ENCODE measurements around the gene PLCH1.

Gene PLCH1

DNA sequence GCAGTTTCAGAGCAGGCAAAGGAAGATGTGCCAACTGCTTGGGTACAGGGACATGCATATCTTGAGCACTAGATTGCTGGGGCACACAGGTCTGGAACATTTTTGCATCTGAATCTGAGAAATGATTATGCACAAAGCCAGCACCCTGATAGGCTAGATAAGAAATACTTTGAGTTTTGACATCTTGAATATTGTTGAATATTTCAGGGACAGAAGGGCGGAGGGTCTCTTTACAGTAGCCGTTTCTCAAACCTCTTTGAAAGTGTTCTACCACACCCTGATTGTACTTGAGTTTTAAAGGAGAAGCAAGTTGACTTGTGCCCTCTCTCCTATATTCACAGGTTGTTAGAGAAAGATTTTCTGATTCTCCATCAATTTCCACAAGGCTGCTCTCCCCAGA is 263.3 kb downstream of the PLCH1 start:
- DNase-seq (ENCODE audit: low read depth, low spot score), result no peak

DNA sequence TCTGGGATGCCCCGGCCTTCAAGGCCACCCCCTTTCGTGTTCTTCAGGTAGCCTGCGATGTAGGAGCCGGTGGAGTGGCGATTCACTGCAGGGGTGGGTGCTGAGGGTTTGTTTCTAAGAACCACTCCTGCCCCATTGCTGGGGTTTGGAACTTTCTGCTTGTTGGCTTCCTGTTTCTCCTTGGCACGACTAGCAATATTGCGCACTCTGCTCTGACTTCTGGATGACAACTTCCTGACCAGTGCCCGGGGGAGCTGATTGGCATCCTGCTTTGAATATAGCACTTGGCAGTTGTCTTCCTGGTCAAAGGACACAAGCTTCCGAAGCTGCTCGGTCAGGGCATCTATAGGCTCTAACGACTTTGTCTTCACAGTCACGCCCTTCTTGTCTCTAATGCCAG is 263.8 kb downstream of the PLCH1 start:
- no peak for DNase-seq (ENCODE audit: low read depth, low spot score)

DNA sequence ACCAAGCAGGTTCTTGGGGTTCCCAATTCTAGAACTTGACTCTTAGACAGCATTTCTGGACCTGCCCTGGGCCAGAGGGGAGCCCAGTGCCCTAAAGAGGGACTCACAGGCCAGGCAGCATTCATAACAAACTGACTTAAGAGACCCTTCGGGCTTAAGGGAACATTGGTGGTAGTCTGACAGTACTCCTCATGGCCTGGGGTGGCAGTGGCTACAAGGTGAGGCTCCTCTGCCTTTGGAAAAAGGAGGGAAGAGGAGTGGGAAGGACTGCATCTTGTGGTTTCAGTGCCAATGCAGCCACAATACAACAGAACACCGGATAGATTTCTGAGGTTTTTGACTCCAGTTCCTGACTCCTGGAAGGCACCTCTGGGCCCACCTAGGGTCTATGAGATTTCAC is 279.2 kb downstream of the PLCH1 start:
- no peak for DNase-seq (ENCODE audit: low read depth, low spot score)

DNA sequence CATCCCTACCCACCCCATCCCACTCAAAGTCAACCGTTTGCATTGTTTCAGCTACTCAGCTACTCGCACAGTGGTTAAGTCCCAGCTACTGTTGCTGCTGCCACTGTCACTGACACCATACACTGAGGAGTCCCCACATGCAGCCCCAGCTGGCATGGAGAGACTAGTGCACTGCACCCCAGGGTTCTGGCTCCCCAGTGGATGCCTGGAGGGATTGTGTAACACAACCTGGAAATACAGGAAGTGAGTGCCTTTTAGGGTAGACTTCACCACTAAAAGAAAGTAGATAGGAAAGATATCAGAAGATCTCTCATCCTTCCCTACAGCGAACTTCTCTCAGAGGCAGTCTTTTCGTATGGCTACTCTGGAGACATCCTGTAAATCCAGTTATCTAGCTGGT is 282.2 kb downstream of the PLCH1 start:
- no peak for DNase-seq (ENCODE audit: low read depth, low spot score)

DNA sequence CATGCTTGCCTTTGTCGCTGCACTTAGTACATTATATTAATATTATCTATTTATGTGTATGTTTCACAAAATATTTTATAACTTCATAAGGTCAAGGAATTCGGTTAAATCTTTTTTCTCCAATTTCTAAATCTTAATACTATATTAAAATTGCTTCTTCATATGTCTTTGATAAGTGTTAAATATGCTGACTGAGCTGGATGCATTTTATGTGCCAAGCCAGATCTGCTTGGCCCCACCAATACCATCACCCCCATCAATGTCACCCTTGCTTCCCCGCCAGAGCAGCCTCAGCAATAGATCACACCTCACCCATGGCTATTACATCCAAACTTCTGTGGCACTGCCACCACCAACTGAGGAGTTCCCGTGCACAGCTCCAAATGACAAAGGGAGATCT is 287.3 kb downstream of the PLCH1 start:
- DNase-seq (ENCODE audit: low read depth, low spot score), result no peak

DNA sequence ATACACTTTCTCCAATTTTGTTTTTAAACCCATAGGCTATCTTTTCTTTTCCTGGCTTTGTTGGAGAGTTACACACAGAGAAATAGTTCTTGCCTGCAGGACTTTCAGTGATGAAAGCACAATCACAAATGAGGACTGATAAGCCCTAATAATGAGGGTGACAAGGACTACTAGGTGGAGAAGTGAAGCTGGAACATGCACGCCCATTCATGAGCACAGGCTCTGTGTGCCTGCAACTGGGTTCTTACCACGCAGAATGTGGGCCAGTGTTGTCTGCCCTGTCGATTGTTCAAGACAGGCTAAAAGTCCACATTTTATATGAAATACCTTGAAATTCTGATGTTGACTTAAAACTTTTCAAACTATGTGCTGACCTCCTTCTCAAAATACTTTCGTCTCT is 289.1 kb downstream of the PLCH1 start:
- no peak for DNase-seq (ENCODE audit: low read depth, low spot score)

DNA sequence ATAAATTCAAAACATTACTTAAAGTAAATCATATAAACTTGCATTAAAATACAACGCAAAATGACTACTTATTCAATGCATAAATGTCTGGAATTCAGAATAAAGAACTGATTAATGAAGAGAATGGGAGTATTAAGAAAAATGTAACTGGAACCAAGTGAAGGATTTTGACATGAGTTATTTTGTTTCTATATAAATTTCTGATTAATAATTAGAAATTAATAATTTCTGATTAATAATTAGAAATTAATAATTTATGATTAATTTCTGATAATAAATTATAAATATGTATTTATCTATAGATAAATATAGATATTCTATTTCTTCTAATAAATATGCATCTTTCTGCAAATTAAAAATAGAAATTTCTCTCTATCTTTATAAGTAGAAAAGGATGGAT is 291.4 kb downstream of the PLCH1 start:
- DNase-seq (ENCODE audit: low read depth, low spot score), result no peak

DNA sequence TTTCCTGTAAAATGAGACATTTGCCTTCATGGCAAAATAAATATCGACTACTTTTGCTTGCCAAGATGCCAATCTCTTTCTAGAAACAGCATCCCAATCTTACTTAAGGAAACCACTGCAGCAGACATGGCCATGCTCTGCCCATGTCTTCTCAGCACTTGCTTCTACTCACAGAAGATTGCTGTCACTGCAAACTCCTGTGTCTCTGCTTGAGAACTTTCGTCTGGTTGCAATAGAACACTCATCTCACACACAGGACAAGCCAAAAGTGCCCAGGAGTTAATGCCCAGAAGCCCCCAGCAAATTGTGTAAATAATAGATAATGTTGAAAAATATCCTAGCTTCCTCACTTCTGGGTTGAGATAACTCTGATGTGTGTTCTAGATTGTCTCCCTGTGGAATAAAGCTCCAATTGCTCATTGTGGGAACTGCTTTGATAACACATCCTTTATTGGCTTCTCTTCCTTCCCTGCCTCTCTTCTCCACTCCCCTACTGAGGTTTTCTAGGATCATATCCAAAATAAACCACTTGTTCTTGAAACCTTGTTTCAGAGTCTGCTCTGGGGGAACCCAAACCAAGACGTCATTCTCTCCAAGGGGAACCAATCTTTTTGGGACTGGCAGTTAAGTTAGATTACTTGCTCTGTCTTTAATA is 295.1 kb downstream of the PLCH1 start:
- no peak for DNase-seq (ENCODE audit: low read depth, low spot score)

DNA sequence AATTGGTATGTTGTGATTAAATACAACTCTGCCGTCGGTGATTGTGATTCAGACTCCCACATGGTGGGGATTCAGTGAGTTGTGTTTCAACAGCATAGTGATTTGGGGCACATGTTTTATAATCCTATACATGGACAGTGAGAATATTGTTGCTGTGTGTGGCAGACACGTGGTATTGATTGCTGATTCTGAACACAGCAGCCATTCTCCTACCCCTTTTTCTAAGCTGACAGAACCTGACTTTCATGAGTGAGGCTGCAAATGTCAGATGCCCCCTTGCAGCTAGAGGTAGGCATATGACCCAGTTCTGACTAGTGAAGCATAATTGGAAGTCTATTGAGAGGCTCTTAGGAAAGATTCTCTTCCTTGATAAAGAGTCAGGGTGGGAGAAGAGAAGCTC is 296.3 kb downstream of the PLCH1 start:
- no peak for DNase-seq (ENCODE audit: low read depth, low spot score)

DNA sequence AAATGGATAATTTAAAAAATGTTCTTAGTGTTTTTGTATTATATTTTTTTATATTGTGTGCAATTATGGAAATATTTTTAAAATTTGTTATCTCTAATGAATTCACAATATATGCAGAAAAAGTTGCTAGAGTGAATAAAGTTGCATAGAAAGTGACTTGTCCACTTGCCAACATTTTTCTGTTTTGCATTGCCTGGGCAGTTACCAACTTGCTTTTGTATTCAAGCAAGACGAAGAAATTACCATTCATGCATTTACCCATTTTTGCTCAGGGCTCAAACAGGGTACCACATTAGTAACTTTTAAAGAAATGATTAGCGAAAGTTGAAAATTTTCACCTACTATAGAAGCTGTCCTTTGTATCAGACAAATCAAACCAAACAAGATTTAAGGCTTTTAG is 298.5 kb downstream of the PLCH1 start:
- DNase-seq (ENCODE audit: low read depth, low spot score), result no peak

DNA sequence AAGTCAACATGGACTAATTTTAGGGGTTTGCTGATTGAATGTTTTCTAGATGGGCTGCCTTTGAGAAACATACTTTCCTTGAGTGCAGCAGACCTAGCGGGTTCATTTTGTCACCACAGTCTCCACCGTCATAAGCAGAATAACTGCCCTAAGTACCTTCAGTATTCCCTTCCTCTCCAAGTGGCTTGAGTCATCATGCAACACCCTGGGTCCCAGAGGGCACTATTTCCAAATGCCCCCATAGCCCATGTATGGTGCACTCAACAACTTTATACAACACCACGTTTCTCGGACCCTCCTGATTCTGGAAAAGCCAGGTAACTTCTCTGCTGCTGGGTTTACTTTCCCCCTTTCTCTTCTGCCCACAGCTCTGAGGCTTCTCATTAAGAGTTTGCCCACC is 300.1 kb downstream of the PLCH1 start:
- DNase-seq (ENCODE audit: low read depth, low spot score), result no peak

DNA sequence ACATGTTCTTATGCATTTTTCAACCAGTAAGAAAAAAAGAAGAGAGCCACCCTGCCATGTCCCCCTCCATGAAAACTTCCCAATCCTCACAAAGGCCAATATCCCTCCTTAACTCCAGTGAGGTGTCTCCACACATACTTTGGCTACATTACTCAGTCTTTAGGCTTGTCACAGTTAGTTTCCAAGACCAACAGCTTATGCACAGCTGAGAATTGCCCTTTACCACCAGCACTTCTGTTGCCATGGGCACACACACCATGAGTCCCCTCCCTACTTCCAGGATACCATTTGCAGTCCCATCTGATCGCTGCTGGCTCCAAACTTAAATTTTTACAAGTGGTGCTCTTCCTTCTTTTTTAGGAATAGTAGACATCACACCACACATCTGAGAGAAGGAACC is 301.1 kb downstream of the PLCH1 start:
- no peak for DNase-seq (ENCODE audit: low read depth, low spot score)

DNA sequence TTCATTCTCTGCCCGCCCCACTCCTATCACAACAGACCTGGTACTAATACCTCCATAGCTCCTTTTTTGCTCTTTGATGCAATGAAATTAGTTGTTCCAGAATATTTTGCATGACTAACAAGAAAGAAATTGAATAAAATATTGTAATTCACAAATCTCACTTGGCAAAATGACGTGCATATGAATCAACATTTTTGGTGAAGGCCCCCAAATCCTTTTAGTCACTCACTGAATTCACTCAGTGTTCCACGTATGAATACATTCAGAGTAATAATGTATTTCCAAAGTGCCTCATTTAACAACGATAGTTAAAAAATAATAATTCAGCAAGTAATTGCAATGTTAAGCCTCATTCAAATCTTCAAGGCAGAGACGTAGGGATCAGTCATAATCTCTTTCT is 302.8 kb downstream of the PLCH1 start:
- no peak for DNase-seq (ENCODE audit: low read depth, low spot score)

DNA sequence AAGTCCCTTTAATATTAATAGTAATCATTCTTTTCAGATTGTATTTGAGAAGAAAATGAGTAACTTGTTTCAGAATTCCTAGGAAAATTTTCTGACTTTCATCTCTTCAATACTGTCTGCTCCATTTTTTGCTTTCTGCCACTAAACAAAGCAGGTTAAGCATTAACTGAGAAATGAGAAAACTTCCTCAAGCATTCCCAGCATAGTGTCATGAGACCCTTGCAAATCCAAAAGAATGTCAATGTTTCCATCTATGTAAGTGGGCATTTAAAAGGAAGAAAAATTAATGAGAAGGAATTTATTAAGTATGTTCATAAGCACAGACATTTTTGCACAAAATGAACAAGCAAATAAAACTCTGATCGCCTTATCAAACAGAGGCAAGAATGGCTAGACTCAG is 303.4 kb downstream of the PLCH1 start:
- DNase-seq (ENCODE audit: low read depth, low spot score), result no peak

DNA sequence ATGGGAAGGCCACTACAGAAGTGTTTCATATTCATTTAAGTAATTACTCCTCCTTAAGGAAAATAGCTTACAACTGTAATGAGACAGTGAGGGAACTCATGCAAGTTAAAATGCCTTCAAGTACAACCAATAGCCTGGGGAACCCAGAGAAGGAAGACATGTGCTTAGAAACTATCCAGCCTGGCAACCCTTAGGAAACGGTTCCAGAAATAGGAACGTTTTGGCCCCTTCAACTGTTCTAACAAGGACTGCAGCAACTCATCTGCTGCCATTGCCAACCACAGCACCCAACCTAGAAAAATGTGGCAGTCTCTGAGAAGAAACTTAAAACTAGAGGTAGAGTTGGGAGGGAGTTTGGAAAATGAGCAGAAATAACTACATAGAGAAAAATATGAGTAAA is 303.8 kb downstream of the PLCH1 start:
- no peak for DNase-seq (ENCODE audit: low read depth, low spot score)

DNA sequence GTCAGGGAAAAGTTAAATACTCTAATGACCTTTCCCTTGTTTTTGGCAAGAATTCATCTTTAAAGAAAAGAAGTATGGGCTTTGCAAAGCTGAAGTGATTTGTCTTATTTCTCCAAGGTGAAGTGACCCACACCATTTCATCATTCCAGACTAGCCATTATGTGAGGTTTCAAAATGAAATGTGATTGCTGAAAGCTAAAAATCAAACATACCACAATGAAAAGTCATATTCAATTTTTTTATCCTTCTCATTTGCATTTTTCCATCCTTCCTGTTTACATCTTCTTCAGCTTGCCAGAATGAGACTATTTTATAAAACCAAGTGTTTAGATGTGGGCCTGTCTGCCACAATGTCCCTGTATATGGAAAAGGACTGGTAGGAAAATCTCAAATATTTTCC is 309.1 kb downstream of the PLCH1 start:
- no peak for DNase-seq (ENCODE audit: low read depth, low spot score)

DNA sequence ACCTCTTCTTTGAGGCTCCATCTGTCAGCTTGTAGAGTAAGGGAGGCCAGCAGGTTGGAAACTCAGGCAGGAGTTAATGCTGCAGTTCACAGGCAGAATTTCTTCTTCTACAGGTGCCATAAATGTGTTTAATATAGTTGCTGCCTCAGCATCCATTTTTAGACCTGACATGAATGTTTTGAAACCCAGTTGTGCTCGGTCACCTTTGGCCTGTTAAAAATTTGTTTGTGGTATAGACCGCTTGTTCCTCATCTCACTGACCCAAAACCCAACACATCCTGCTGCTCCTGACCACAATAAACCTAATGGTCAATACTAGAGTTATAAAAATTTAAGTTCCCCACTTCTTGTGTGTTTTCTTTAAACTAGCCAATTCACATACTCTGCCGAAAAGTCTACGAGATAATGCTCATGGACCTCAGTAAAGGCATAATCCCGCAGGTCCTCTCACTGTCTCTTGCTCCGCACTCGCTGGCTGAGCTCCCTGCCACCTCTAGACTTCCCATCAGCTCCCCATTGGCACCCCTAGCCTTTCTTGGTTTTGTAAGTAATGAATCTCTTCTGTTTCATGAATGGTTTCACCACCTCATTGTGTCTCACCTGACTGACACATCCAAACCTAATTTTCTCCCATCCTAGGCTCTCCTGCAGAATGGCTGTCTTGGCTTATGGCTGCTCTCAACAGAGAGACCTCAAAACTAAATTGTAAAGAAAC is 312.9 kb downstream of the PLCH1 start:
- DNase-seq (ENCODE audit: low read depth, low spot score), result no peak

DNA sequence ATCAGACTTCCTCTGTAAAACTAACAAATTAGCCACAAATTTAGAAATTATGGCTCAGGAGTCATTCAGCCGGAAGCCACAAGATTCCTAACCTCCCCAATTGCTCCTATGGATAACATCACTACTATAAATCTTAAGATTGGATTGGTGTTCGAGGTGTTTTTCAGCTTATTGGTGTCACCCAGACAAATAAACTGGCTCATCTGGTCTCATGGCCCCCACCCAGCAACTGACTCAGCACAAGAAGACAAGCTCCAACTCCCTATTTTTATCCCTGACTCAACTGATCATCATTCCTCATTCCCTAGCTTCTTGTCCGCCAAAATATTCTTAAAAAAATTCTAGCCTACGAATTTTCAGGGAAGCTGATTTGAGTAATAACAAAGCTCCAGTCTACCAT is 316.3 kb downstream of the PLCH1 start:
- DNase-seq (ENCODE audit: low read depth, low spot score), result no peak

DNA sequence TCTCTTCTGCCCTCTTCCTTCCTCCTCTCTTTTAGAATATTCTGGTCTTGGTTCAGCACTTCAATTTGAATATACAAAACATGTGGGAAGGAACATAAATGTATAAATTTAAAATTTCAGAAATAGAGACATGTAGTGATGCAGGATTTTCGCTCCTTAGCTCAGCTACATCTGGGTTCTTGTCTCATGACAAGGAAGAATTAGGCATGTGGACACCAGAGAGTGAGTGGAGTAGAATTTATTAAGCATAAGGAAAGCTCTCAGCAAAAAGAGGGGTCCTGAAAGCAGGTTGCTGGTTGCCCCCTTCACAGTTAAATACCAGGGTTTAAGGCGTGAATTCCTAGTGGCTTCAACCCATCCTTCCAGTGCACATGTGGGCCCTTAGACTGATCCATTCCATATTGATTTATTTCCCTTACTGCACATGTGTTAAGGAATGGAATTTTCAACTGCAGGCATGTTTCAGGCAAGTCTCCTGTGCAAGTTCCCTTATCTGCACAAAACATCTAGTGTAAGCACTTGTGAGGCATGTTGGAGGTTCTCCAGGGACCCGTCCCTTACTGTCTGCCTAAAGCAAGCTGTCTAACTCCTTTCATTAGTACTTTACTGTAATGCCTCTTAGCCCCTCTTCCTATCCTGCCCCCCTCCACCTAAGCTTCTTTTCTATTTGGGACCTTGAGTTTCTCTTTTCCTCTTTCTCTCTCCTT is 318.2 kb downstream of the PLCH1 start:
- no peak for DNase-seq (ENCODE audit: low read depth, low spot score)

DNA sequence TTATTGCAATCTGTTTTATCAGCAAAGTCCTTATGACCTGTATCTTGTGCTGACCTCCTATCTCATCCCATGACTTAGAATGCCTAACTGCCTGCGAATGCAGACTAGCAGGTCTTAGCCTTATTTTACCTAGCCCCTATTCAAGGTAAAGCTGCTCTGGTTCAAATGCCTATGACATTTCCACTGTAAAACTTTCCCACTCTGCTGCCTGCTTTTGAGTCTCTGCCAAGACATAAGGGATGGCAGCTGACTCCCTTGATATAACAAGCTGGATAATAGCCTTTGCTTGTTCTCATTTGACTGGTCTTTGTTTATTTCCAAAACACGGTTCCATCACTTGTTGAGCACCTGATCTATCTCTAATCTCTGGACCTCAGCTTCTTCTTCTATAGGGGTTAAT is 319.5 kb downstream of the PLCH1 start:
- no peak for DNase-seq (ENCODE audit: low read depth, low spot score)

DNA sequence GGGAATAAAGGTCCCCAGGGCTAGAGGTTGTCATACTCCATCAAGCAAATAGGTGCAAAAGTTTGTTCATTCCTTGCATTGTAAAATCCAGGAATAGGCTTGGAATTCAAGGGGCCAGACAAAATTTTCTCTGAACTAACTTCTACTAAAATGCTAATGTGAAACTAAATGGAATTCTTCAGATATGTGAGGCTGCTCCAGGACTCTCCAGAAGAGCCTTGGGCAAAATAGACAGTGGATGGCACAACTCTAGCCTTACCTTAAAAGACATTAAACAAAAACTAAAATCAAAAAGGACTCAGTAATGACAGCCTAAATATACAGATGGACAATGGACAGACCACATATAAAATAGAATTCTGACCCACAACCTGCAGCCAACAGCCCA is 320.6 kb downstream of the PLCH1 start:
- DNase-seq (ENCODE audit: low read depth, low spot score), result no peak

DNA sequence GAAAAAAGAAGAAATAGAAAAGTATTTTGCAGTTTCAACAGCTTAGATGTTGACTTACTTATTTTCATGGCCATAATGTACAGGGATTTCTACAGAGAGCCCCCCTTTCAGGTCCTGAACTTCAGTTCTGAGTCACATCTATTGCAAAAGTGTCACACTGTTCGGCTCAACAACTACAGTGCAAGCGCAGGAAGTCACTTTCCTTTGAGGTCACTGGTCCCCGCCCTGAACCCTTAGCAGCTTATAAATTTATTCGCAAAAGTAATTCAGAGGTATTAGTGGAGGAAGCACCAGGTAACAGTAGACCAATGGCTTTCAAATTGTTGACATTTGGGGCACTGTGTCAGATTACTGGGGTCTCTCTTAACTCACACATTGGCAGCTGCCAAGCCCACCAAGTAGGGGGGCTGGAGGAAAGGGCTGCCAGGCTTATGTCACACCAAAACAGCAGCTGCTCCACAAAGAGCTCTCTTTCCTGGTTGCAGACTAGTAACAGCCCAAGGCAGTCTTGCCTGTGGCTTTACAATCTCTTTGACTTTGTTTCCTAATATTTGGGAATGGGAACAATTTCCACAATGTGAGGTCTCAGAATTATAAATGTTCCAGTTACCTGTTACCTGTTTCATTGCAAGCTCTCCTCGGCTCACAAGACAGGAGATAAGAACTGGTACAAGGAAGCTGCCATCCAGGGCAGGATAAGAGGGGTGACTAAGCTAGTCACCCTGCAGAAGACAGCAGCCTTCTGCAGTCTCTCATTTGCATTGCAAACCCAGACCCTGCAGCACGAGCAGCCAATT is 321.1 kb downstream of the PLCH1 start:
- DNase-seq (ENCODE audit: low read depth, low spot score), result no peak
